ENCODE data around the gene ERICH6B. TPM values are rescaled to one million over a fixed set of nuclear protein-coding genes. Genes with fewer than 3 reads are reported as not detected.

Gene ERICH6B
- total and polyA plus RNA-seq, 4 experiments from 2014 or later = 0.39 TPM; not detected in 3

GRCh38 chr13:45506811-45507210 lies 108.7 kb downstream of the ERICH6B start:
- no peaks in the 10 kb centered on the region for H3K9me3 ChIP-seq (ENCODE audit: control insufficient read depth in 1 of 2, low read length in 2 of 2)
- Mint-ChIP-seq H3K27ac (peak overlapping the region in 6 of 7 donors; percentile 44 to 90 (median 62)), H3K9me3 (no peaks in the 10 kb centered on the region), H3K36me3 (peaks cover 50 to 71% of the 10 kb centered on the region in 2 donors), H3K4me1 (peaks cover 4 to 16% (median 6%) of the 10 kb centered on the region in 4 donors), H3K27me3 (no peaks in the 10 kb centered on the region), H3K4me3 (no peak overlapping the region)
- no peak overlapping the region for H3K27ac ChIP-seq (ENCODE audit: low read depth, low read length)
- intact Hi-C loops (cut with micrococcal nuclease) = no loop called here
- no peak for DNase-seq
- no peaks in the 10 kb centered on the region for H3K27me3 ChIP-seq (ENCODE audit: insufficient read depth, low read length)
- ChIA-PET CTCF (ENCODE audit: partially characterized antibody) (interaction anchor here (2.5 kb wide), 1 partner anchor 135 kb away, joined by 13 read pairs; no protein-coding TSS in a partner anchor), POLR2A (ENCODE audit: partially characterized antibody) (interaction anchor here (1.1 kb wide), 1 partner anchor 42 kb away, joined by 3 read pairs; the partner anchor contains the start of gene COG3)
- H3K4me1 ChIP-seq (ENCODE audit: insufficient read depth, low read length) = peaks cover under 1% of the 10 kb centered on the region
- no peak overlapping the region for H3K4me3 ChIP-seq (ENCODE audit: low read length in 2 of 2)
- peaks cover 47% of the 10 kb centered on the region for H3K36me3 ChIP-seq (ENCODE audit: insufficient read depth, low read length)

DNA sequence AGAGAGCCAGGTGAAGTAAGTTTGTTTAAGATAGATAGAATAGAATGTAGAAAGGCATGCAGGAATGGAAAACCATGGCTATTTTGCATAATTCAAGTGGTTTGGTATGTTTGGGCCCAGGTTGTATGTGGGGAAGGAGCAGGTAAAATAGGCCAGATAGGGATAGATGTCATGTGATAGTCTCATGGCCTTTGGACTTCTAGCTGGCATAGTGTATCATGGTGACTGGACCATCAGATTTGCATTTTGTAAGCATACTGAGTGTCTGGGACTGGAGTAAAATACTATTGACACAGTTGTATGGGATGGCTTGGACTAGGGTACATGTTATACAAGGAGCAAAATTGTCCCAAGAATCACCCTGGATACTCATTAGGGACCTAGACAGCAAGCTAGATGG lies 111.9 kb downstream of the ERICH6B start:
- Histone ChIP-seq H3K9me3 (ENCODE audit: control insufficient read depth in 1 of 2, low read length in 2 of 2) (no peaks in the 10 kb centered on the region), H3K4me1 (ENCODE audit: insufficient read depth, low read length) (no peaks in the 10 kb centered on the region), H3K36me3 (ENCODE audit: insufficient read depth, low read length) (peaks cover 39% of the 10 kb centered on the region), H3K27me3 (ENCODE audit: insufficient read depth, low read length) (no peaks in the 10 kb centered on the region), H3K4me3 (ENCODE audit: low read length in 2 of 2) (no peak overlapping the region), H3K27ac (ENCODE audit: low read depth, low read length) (no peak overlapping the region)
- peaks cover 5 to 14% (median 9%) of the 10 kb centered on the region in 4 donors for H3K4me1 Mint-ChIP-seq
- no peaks in the 10 kb centered on the region for H3K9me3 Mint-ChIP-seq
- intact Hi-C loops (cut with micrococcal nuclease) = no loop called here
- H3K27ac Mint-ChIP-seq = peak overlapping the region in 6 of 7 donors; percentile 53 to 77 (median 60)
- CTCF ChIA-PET (ENCODE audit: partially characterized antibody) = interaction anchor here (0.7 to 0.8 kb wide), 2 partner anchors 8 to 13 kb away, joined by 3 read pairs; no protein-coding TSS in a partner anchor
- no peak for DNase-seq
- H3K36me3 Mint-ChIP-seq = peaks cover 53 to 68% of the 10 kb centered on the region in 2 donors
- H3K27me3 Mint-ChIP-seq = no peaks in the 10 kb centered on the region
- no peak overlapping the region for H3K4me3 Mint-ChIP-seq
- POLR2A ChIA-PET (ENCODE audit: partially characterized antibody) = interaction anchor here (1.2 kb wide), 1 partner anchor 39 kb away, joined by 3 read pairs; the partner anchor contains the start of gene COG3

DNA sequence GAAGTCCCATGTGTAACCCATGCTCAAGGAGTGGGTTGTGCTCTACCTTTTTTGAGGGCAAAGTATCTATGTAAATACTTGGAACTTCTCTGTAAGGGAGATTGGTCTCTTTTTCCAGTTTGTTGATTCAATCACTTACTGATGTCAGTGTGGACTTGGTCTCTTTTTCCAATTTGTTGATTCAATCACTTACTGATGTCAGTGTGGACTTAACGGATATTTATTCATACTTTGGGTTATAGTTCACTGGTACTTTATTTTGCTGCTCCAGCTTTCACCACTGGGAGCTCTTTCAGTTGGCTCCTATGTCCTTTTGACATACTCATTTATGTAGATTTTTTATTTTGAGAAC lies 114.4 kb downstream of the ERICH6B start:
- H3K27me3 ChIP-seq (ENCODE audit: insufficient read depth, low read length) = no peaks in the 10 kb centered on the region
- CTCF ChIA-PET (ENCODE audit: partially characterized antibody) = interaction anchor here (1.0 kb wide), 1 partner anchor 9 kb away, joined by 3 read pairs; no protein-coding TSS in a partner anchor
- intact Hi-C loops (cut with micrococcal nuclease) = no loop called here
- H3K27ac ChIP-seq (ENCODE audit: low read depth, low read length) = no peak overlapping the region
- peaks cover 43% of the 10 kb centered on the region for H3K36me3 ChIP-seq (ENCODE audit: insufficient read depth, low read length)
- H3K9me3 Mint-ChIP-seq = no peaks in the 10 kb centered on the region
- no peak for DNase-seq
- no peaks in the 10 kb centered on the region for H3K4me1 ChIP-seq (ENCODE audit: insufficient read depth, low read length)
- no peaks in the 10 kb centered on the region for H3K27me3 Mint-ChIP-seq
- no peak overlapping the region for H3K4me3 ChIP-seq (ENCODE audit: low read length in 2 of 2)
- H3K27ac Mint-ChIP-seq = peak overlapping the region in 6 of 7 donors; percentile 15 to 85 (median 42)
- no peaks in the 10 kb centered on the region for H3K9me3 ChIP-seq (ENCODE audit: control insufficient read depth in 1 of 2, low read length in 2 of 2)
- peaks cover 59 to 71% of the 10 kb centered on the region in 2 donors for H3K36me3 Mint-ChIP-seq
- POLR2A ChIA-PET (ENCODE audit: partially characterized antibody) = no interaction called here
- no peak overlapping the region for H3K4me3 Mint-ChIP-seq
- H3K4me1 Mint-ChIP-seq = peaks cover 5 to 11% (median 7%) of the 10 kb centered on the region in 4 donors

- intact Hi-C loops (cut with micrococcal nuclease) = no loop called here
- H3K27ac ChIP-seq (ENCODE audit: low read depth, low read length) = no peak overlapping the region
- peak overlapping the region in 6 of 7 donors; percentile 19 to 85 (median 44) for H3K27ac Mint-ChIP-seq
- CTCF ChIA-PET (ENCODE audit: partially characterized antibody) = interaction anchor here (1.8 kb wide), 1 partner anchor 10 kb away, joined by 4 read pairs; no protein-coding TSS in a partner anchor
- H3K36me3 ChIP-seq (ENCODE audit: insufficient read depth, low read length) = peaks cover 38% of the 10 kb centered on the region
- no peaks in the 10 kb centered on the region for H3K27me3 Mint-ChIP-seq
- H3K9me3 Mint-ChIP-seq = no peaks in the 10 kb centered on the region
- no peaks in the 10 kb centered on the region for H3K4me1 ChIP-seq (ENCODE audit: insufficient read depth, low read length)
- DNase-seq = no peak
- POLR2A ChIA-PET (ENCODE audit: partially characterized antibody) = no interaction called here
- no peaks in the 10 kb centered on the region for H3K9me3 ChIP-seq (ENCODE audit: control insufficient read depth in 1 of 2, low read length in 2 of 2)
- no peak overlapping the region for H3K4me3 Mint-ChIP-seq
- peaks cover 56 to 68% of the 10 kb centered on the region in 2 donors for H3K36me3 Mint-ChIP-seq
- peaks cover 3 to 11% (median 6%) of the 10 kb centered on the region in 4 donors for H3K4me1 Mint-ChIP-seq
- H3K4me3 ChIP-seq (ENCODE audit: low read length in 2 of 2) = no peak overlapping the region
- no peaks in the 10 kb centered on the region for H3K27me3 ChIP-seq (ENCODE audit: insufficient read depth, low read length)
Observed at GRCh38 chr13:45500492-45501174, 114.9 kb downstream of the ERICH6B start.

DNA sequence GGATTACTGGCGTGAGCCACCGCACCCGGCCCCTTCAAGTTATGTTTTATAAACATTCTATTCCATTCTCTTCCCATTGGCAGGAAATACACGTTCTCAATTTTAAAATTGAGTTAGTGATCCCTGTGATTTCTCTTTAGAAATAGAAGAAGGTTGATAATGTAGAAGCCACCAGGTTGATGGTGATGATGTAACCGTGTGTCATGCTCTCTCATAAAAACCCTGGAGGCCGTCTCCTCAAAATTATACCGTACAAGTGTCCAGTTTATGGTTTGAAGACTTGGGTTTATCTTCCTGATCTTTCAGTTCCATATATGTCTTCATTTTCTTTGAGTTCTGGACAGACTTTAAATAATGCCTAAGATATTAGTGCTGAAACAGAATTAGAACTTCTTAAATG lies 118.6 kb downstream of the ERICH6B start:
- DNase-seq = no peak
- Histone ChIP-seq H3K9me3 (ENCODE audit: control insufficient read depth in 1 of 2, low read length in 2 of 2) (no peaks in the 10 kb centered on the region), H3K4me1 (ENCODE audit: insufficient read depth, low read length) (no peaks in the 10 kb centered on the region), H3K4me3 (ENCODE audit: low read length in 2 of 2) (no peak overlapping the region), H3K36me3 (ENCODE audit: insufficient read depth, low read length) (peaks cover 17% of the 10 kb centered on the region), H3K27me3 (ENCODE audit: insufficient read depth, low read length) (no peaks in the 10 kb centered on the region), H3K27ac (ENCODE audit: low read depth, low read length) (no peak overlapping the region)
- H3K27ac Mint-ChIP-seq = peak overlapping the region in 1 of 7 donors; percentile 68
- peaks cover 3 to 11% (median 5%) of the 10 kb centered on the region in 4 donors for H3K4me1 Mint-ChIP-seq
- no peaks in the 10 kb centered on the region for H3K9me3 Mint-ChIP-seq
- peaks cover 40 to 64% of the 10 kb centered on the region in 2 donors for H3K36me3 Mint-ChIP-seq
- H3K27me3 Mint-ChIP-seq = no peaks in the 10 kb centered on the region
- CTCF ChIA-PET (ENCODE audit: partially characterized antibody) = no interaction called here
- intact Hi-C loops (cut with micrococcal nuclease) = no loop called here
- H3K4me3 Mint-ChIP-seq = no peak overlapping the region
- POLR2A ChIA-PET (ENCODE audit: partially characterized antibody) = no interaction called here

DNA sequence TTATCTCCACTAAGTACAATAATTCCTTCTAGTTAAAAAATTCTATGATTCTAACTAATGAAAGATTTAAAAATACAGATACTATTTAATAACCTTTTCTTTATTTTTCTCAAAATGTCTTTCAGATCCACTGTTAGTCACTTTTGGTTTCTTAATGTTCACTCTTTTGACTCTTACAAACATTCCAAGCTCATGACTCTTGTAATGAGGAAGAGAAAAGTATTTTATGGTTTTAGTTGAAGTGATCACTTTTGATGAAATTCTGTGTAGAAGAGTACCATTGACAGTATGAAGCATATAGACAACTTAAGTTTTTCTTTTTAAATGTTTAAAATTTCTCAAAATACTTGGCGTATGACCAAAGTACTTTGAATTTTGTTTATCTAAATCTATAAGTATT lies 123.0 kb downstream of the ERICH6B start:
- Mint-ChIP-seq H3K9me3 (no peaks in the 10 kb centered on the region), H3K4me3 (no peak overlapping the region), H3K27ac (no peak overlapping the region), H3K36me3 (peaks cover 25 to 56% of the 10 kb centered on the region in 2 donors), H3K4me1 (no peaks in the 10 kb centered on the region), H3K27me3 (no peaks in the 10 kb centered on the region)
- no peak for DNase-seq
- Histone ChIP-seq H3K27me3 (ENCODE audit: insufficient read depth, low read length) (no peaks in the 10 kb centered on the region), H3K27ac (ENCODE audit: low read depth, low read length) (no peak overlapping the region), H3K36me3 (ENCODE audit: insufficient read depth, low read length) (peaks cover 14% of the 10 kb centered on the region), H3K4me1 (ENCODE audit: insufficient read depth, low read length) (no peaks in the 10 kb centered on the region), H3K4me3 (ENCODE audit: low read length in 2 of 2) (no peak overlapping the region), H3K9me3 (ENCODE audit: control insufficient read depth in 1 of 2, low read length in 2 of 2) (no peaks in the 10 kb centered on the region)
- CTCF ChIA-PET (ENCODE audit: partially characterized antibody) = interaction anchor here (0.6 to 4.6 kb wide), 2 partner anchors 123 to 445 kb away, joined by 3 to 42 read pairs; no protein-coding TSS in a partner anchor
- intact Hi-C loops (cut with micrococcal nuclease) = no loop called here
- POLR2A ChIA-PET (ENCODE audit: partially characterized antibody) = no interaction called here

All from CD4-positive, alpha-beta memory T cell (primary cell).